Thoracic aorta (tissue), 2 donors: ENCODE results near the gene NELL1. TPM values are rescaled to one million over a fixed set of nuclear protein-coding genes. Genes with fewer than 3 reads are reported as not detected.
"Not testable (repeated sequence)": the region's sequence is repeated elsewhere in the genome, so short reads cannot be mapped to it uniquely, and the experiment has no call there.

Experiments used
- ATAC-seq: fragments of 150-250 bp; one replicate; pipeline ENCODE4 v1.8.0; 2017; ENCODE audit warnings: low read depth; ENCODE audit not compliant: insufficient number of reproducible peaks, low FRiP score
- DNase-seq: peaks from one replicate; pipeline ENCODE4 v3.0.0-alpha.2; 2020; ENCODE audit warnings: low spot score
- H3K27ac ChIP-seq, 2 donors: fragments of 200-600 bp; sonication (generic); 1 replicate in 1 of 2; 2 replicates in 1 of 2; pipeline ENCODE4 v1.5.1; 2016; ENCODE audit warnings: mild to moderate bottlenecking in 2 of 2, moderate library complexity in 2 of 2
- H3K27me3 ChIP-seq: fragments of 200-600 bp; sonication (generic); replicated peaks from 2 replicates; pipeline ENCODE4 v1.6.0; 2016; ENCODE audit warnings: mild to moderate bottlenecking; ENCODE audit not compliant: insufficient read depth
- H3K36me3 ChIP-seq: fragments of 200-600 bp; sonication (generic); one replicate; pipeline ENCODE4 v1.5.1; 2016
- H3K4me1 ChIP-seq, 2 donors: fragments of 200-600 bp; sonication (generic); 1 replicate in 1 of 2; 2 replicates in 1 of 2; pipeline versions ENCODE4 v1.5.1 to v1.6.0; 2016; ENCODE audit warnings: low read depth in 2 of 2, mild to moderate bottlenecking in 1 of 2; ENCODE audit not compliant: control insufficient read depth in 1 of 2
- H3K4me3 ChIP-seq: fragments of 200-600 bp; sonication (generic); 2 replicates; pipeline ENCODE4 v1.5.1; 2016; ENCODE audit warnings: mild to moderate bottlenecking
- H3K9me3 ChIP-seq: fragments of 200-600 bp; sonication (generic); 2 replicates; pipeline ENCODE4 v1.5.1; 2016
- total RNA-seq, 2 donors: library from RNA; depleted of rRNA; stranded (reverse); fragments of >200 nt; gene quantifications; one replicate each; pipeline versions ENCODE4 v1.1.0 to v1.2.3, GENCODE V29; 2016
- TF ChIP-seq, protein P1 (sequence below): fragments of 200-600 bp; sonication (generic); IDR thresholded peaks from one replicate; pipeline ENCODE4 v1.5.1; 2019; ENCODE audit warnings: antibody characterized with exemption

NELL1 gene
- total RNA-seq, 2 donors from 2014 or later: 0.78 TPM; not detected in 1

DNA sequence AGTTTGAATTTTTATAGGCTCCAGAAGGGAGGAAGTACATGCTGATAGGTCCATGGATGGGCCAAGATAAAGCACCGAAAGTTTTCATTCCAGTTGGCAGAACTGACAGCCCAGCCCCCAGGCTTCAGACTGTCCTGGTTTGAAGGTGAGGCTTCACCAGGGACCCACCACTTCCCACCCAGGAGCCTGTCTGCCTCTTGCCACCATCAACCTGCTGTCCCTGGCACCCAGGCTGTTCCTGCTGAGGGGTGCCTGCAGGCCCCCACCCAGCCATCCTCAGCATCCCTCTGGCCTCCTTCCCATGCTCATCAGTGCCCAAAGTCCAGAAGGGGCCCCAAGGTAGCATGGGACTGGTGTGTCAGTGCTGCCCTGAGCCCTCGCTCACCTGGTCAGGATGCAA is 463.9 kb downstream of the NELL1 start:
- H3K27me3 ChIP-seq: no peaks in the 10 kb centered on the region
- ATAC-seq (no peak), DNase-seq (no peak)
- H3K9me3 ChIP-seq: no peaks in the 10 kb centered on the region
- H3K27ac ChIP-seq: no peak overlapping the region
- H3K36me3 ChIP-seq: no peaks in the 10 kb centered on the region
- no peaks in the 10 kb centered on the region for H3K4me1 ChIP-seq
- TF ChIP-seq, protein P1, sequence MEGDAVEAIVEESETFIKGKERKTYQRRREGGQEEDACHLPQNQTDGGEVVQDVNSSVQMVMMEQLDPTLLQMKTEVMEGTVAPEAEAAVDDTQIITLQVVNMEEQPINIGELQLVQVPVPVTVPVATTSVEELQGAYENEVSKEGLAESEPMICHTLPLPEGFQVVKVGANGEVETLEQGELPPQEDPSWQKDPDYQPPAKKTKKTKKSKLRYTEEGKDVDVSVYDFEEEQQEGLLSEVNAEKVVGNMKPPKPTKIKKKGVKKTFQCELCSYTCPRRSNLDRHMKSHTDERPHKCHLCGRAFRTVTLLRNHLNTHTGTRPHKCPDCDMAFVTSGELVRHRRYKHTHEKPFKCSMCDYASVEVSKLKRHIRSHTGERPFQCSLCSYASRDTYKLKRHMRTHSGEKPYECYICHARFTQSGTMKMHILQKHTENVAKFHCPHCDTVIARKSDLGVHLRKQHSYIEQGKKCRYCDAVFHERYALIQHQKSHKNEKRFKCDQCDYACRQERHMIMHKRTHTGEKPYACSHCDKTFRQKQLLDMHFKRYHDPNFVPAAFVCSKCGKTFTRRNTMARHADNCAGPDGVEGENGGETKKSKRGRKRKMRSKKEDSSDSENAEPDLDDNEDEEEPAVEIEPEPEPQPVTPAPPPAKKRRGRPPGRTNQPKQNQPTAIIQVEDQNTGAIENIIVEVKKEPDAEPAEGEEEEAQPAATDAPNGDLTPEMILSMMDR: no peak
- H3K4me3 ChIP-seq: no peak overlapping the region

DNA sequence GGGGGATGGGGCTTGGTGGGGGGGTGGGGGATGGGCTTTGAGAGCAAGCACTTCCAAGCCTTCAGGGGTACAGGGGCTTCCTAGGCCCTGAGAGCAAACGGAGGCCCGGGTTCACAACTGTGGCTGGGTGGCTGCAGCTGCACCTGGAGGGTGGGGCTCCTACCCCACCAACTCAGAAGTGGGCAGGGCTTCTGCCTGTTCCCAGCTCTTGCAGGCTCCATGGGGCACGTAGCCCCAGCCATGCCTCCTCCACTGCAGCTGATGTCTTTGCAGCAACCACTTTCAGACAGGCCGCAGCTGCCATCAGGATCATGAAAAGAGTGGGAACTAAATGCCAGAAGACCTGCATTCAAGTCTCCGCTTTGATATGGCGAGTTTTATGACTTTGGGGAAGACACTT is 464.3 kb downstream of the NELL1 start:
- no peaks in the 10 kb centered on the region for H3K36me3 ChIP-seq
- no peaks in the 10 kb centered on the region for H3K4me1 ChIP-seq
- no peak overlapping the region for H3K4me3 ChIP-seq
- TF ChIP-seq, protein P1: no peak
- ATAC-seq (no peak), DNase-seq (no peak)
- H3K27ac ChIP-seq: no peak overlapping the region
- no peaks in the 10 kb centered on the region for H3K9me3 ChIP-seq
- no peaks in the 10 kb centered on the region for H3K27me3 ChIP-seq

DNA sequence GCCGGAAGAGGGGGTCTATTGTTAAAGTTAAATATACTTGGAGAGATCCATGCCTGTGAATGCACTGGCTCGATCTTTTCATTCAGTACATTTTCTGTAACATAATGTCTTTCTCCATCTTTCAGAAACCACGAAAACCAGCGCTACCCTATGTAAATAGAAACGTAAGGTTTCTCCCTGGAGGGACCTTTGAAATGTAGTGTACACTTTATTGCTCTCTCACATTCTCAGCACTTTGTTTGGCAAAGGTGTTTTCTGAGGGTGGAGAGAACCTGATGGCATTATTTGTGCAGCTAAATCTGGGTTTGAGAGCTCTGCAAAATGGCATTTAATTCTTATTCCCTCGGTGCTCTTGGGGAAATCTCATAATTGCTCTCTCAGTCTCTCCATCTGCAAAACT is 468.4 kb downstream of the NELL1 start:
- H3K27ac ChIP-seq: no peak overlapping the region
- no peak for ATAC-seq
- no peak overlapping the region for H3K4me3 ChIP-seq
- H3K4me1 ChIP-seq: no peaks in the 10 kb centered on the region
- TF ChIP-seq, protein P1: no peak
- H3K36me3 ChIP-seq: no peaks in the 10 kb centered on the region
- H3K27me3 ChIP-seq: no peaks in the 10 kb centered on the region
- no peak for DNase-seq
- H3K9me3 ChIP-seq: no peaks in the 10 kb centered on the region

DNA sequence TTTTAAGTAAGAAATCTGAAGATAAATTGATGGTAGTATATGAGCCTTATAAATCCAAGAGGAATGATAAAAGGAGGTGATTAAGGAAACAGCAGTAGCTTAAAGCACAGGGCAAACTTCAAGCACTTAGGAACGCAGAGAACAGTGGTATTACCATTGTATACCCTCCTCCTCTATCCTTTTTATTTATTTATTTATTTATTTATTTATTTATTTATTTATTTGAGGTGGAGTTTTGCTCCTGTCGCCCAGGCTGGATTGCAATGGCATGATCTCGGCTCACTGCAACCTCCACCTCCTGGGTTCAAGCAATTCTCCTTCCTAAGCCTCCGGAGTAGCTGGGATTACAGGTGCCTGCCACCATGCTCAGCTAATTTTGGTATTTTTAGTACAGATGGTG is 472.2 kb downstream of the NELL1 start:
- H3K27ac ChIP-seq, H3K4me3 ChIP-seq, H3K9me3 ChIP-seq, H3K36me3 ChIP-seq, DNase-seq, ATAC-seq, H3K27me3 ChIP-seq, H3K4me1 ChIP-seq: not testable (repeated sequence)

DNA sequence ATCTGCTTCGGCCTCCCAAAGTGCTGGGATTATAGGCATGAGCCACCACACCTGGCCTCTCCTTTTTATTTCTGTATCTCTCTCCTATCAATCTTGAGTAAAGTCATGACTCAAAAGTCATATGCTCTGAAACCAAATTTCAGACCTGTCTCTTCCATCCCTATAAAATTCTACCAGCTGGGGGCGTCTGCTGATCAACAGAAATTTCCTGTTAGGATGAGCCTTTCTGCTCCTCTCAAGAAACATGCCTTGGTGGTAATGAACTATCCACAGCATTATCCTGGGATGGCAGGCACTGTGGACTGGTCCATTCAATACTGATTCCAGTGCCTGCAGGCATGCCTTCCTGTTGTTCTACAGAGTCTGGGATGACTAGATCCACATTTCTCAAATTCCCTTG is 472.6 kb downstream of the NELL1 start:
- DNase-seq (no peak), ATAC-seq (no peak)
- no peaks in the 10 kb centered on the region for H3K4me1 ChIP-seq
- no peak overlapping the region for H3K27ac ChIP-seq
- H3K9me3 ChIP-seq: no peaks in the 10 kb centered on the region
- no peak overlapping the region for H3K4me3 ChIP-seq
- H3K27me3 ChIP-seq: no peaks in the 10 kb centered on the region
- TF ChIP-seq, protein P1: no peak
- no peaks in the 10 kb centered on the region for H3K36me3 ChIP-seq

DNA sequence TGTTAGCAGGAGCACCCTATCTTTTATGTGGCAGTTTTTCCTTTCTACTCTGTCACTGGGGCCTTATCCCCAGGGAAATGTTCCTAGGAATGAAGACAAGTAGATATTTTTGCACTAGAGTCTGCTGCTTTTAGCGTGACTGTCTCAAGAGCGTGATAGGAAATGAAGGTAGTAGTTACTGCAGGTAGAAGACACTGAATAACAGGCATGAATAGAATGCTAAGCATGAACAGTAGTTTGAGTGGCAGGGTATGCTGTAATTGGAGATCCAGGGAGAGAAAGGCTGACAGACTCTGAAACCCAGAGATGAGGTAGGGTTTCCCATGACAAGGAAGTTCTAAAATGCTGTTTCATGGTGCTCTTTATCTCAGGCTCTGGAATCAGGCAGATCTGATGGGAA is 475.1 kb downstream of the NELL1 start:
- TF ChIP-seq, protein P1: no peak
- Histone ChIP-seq H3K27me3 (no peaks in the 10 kb centered on the region), H3K4me3 (no peak overlapping the region), H3K27ac (no peak overlapping the region), H3K4me1 (no peaks in the 10 kb centered on the region), H3K36me3 (no peaks in the 10 kb centered on the region), H3K9me3 (no peaks in the 10 kb centered on the region)
- no peak for ATAC-seq
- DNase-seq: no peak
